ENCODE measurements around the gene CSTA. TPM values are rescaled to one million over a fixed set of nuclear protein-coding genes. Genes with fewer than 3 reads are reported as not detected.

Gene CSTA
- total and polyA plus RNA-seq, 2 of the 13 experiments (the other 11 are each of a cell fraction or from before 2014, with no cell fraction given): 3.9 to 11.0 TPM

- peak; percentile 37; the same call in 1 of the 2 replicates for TF ChIP-seq ARID5B (CRISPR knock-in tag; IDR thresholded peaks at IDR 0.05)
- TF ChIP-seq HNF1A (IDR thresholded peaks at IDR 0.05; ENCODE audit: low read depth): no peak
- no peak for TF ChIP-seq HNF1A (CRISPR knock-in tag; IDR thresholded peaks at IDR 0.05; ENCODE audit: borderline replicate concordance)
- TF ChIP-seq NFATC3 (CRISPR knock-in tag; IDR thresholded peaks at IDR 0.05): no peak
- TF ChIP-seq FIP1L1 (IDR thresholded peaks at IDR 0.05; ENCODE audit: borderline replicate concordance, insufficient read depth, low read depth, low read length): no peak
- TF ChIP-seq ZNF605 (CRISPR knock-in tag; IDR thresholded peaks at IDR 0.05): no peak
- TF ChIP-seq ZFP36 (IDR thresholded peaks at IDR 0.05; ENCODE audit: borderline replicate concordance, low read depth, low read length, partially characterized antibody): no peak
- TF ChIP-seq HNRNPH1 (optimal IDR thresholded peaks at IDR 0.05; ENCODE audit: low read depth, low read length): no peak
- TF ChIP-seq ZNF501 (CRISPR knock-in tag; IDR thresholded peaks at IDR 0.05): 0 out of 2 replicates have a peak, but pooled peaks have one; percentile 21
- TF ChIP-seq TFAP4 (IDR thresholded peaks at IDR 0.05; ENCODE audit: borderline replicate concordance, low read depth): no peak
- TF ChIP-seq ZBTB1 (CRISPR knock-in tag; IDR thresholded peaks at IDR 0.05; ENCODE audit: borderline replicate concordance): no peak
- no peak for TF ChIP-seq ZHX2 (IDR thresholded peaks at IDR 0.05; ENCODE audit: low read depth)
- no peak for TF ChIP-seq ZHX2 (CRISPR knock-in tag; IDR thresholded peaks at IDR 0.05; ENCODE audit: borderline replicate concordance)
Measured at GRCh38 chr3:122305818-122306621, 19.0 kb upstream of the CSTA start (continued).

Measured in HepG2 (cell line).